GM21825 (cell line): ENCODE results near the gene ADAD2.

ENCODE experiments used
- ATAC-seq: cut with Tn5 transposase; IDR thresholded peaks from one replicate; pipeline ENCODE4 v1.9.1; 2021; ENCODE audit warnings: mild to moderate bottlenecking, moderate library complexity; ENCODE audit not compliant: unreplicated experiment

The ADAD2 gene

GRCh38 chr16:84220851-84221250 lies 29.9 kb downstream of the ADAD2 start:
- no peak for ATAC-seq

DNA sequence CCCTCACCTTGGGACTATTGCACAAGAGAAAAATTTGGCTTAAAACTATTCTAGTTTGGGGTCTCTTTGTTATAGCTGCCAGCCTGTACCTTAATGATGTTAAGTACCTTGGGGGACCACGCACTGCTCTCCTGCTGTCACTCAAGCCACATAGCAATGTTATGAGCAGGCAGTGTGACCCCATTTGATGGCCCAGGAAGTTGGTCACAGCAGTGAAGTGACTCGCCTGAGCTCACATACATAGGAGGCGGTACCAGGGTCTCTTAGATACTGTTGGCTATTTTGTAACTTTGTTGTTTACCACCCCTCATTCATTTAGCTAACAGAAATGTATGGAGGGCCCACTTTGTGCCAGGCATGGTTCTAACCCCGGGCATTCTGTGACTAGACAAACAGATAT lies 32.5 kb downstream of the ADAD2 start:
- no peak for ATAC-seq

DNA sequence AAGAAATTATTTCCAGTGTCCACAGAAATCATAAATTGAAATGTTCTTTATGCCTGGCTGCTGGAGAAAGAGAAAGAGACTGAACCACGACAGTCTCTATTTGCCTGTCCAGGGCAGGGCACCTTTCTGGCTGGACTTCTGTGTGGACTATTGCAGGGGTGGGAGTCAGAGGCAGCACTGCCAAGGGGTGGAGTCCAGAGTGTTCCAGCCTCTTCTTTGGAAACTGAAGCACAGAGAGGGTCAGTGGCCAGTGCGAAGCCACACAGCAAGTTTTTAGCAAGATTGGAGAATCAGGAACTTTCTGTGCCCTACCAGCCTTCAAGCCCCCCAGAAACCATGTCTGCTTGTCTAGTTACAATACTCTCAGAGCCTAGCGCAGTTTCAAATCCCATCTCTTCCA lies 33.6 kb downstream of the ADAD2 start:
- no peak for ATAC-seq

- no peak for ATAC-seq
Observed at GRCh38 chr16:84225126-84225525, 34.2 kb downstream of the ADAD2 start.

DNA sequence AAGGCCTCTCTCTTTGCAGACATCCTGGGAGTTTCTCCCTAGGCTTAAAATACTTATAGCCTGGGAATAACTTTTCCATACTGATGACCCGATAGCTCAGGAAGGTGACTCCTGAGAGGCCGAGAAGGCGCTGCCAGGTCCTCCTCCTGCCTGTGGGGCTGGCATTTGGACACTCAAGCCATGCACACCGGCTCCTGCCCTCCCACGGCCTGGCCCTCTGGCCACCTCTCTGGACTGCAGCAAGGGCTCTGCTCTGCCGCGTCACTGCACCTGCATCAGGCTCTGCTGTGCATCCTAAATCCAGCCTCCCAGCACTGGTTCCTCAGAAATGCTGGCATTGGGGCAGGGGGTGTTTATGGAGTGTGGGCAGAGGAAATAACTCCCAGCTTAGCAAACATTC lies 34.6 kb downstream of the ADAD2 start:
- no peak for ATAC-seq

DNA sequence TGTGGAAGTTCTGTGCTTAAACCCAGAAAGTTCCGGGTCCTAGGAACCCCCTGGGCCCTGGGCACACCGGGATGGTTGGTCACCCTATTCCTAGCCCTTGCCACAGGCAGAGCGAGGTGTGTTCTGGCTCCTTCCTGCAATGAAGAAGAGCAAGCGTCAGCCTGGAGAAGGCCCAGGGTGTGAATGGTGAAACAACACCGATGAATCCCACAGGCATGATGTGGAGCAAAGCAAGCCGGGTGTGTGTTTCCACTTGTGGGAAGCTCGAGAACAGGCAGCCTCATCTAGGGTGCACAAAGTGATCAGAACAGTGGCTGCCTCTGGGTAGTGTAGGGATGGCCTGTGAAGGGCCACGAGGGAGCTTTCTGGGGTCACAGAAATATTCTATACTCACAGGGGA lies 35.1 kb downstream of the ADAD2 start:
- no peak for ATAC-seq

DNA sequence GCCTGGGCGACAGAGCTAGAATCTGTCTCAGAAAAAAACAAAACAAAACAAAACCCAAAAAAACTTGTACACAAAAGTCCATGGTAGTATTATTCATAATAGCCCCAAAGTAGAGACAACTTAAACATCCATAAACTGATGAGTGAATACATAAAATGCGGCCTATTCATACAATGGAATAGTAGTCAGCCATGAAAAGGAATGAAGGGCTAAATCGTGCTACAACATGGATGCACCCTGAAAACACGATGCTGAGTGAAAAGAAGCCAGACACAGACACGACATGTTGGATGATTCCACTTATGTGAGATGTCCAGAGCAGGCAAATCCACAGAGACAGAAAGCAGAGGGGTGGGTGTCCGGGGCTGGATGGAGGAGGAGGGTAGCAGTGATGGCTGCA lies 36.6 kb downstream of the ADAD2 start:
- ATAC-seq, result no peak

DNA sequence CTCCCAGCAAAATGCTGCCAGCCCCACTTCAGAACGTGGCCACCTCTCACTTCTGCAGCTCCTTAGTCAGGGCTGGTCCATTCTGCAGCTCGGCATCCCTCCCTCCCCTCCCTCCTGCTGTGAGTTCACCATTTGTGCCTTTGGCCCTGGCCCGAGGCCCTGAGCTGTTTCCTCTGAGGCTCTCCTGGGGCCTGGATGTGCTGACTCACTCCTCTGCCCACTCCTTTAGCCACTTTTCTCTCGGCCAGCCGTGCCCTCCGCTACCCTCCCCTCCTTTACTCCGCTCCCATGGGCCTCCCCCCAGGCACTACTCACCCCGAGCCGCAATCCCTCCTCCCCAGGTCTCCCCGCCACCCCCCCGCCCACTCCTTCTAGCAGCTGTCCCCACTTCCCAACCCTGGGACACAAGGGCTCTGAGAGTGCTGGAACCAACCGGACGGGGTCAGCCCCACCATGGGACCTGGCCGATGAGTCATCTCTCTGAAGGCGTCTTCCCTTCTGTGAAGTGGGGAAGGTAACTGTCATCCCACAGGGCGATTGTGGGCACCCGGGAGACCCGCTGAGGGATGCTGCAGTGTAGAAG lies 37.4 kb downstream of the ADAD2 start:
- ATAC-seq, result no peak

- no peak for ATAC-seq
Observed at GRCh38 chr16:84229471-84229870, 38.5 kb downstream of the ADAD2 start.

DNA sequence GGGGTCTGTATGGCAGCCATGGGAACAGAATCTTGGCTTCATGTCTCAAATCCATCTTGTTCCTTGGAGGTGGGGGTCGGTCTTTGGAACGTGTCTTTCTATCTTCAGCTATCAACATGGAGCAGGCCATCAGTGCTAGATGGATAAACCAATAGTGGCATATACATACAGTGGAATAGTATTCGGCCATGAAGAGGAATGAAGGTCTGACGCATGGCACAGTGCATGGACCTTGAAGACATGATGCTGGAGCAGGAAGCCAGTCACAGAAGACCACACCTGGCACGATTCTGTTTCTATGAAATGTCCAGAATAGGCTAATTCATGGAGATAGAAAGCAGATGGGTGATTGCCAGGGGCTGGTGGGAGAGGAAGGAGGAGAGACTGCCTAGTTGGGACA lies 41.1 kb downstream of the ADAD2 start:
- no peak for ATAC-seq

- no peak for ATAC-seq
Observed at GRCh38 chr16:84232969-84233368, 42.0 kb downstream of the ADAD2 start.

GRCh38 chr16:84233748-84234147 lies 42.8 kb downstream of the ADAD2 start:
- no peak for ATAC-seq

- no peak for ATAC-seq
Observed at GRCh38 chr16:84234321-84235241, 43.6 kb downstream of the ADAD2 start.

DNA sequence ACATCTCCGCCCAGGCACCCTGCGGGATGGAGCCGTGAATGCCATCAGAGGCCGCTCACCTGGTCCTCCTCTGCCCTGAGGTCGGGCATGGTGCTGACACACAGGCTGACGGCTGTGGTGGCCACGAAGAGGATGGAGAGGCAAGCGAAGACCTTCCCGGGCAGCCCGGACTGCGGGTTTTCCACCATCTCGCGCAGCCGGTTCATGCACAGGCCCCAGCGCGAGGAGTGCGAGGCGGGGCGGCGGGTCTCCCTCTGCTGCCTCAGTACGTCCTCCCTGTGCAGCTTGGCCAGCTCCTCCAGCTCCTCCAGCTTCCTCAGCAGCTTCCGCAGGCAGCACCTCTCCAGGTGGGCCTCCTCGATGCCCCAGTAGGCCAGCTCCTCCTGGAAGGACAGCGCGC lies 45.7 kb downstream of the ADAD2 start:
- no peak for ATAC-seq

GRCh38 chr16:84237994-84238750 lies 47.2 kb downstream of the ADAD2 start:
- no peak for ATAC-seq

- no peak for ATAC-seq
Observed at GRCh38 chr16:84239141-84239769, 48.3 kb downstream of the ADAD2 start.

DNA sequence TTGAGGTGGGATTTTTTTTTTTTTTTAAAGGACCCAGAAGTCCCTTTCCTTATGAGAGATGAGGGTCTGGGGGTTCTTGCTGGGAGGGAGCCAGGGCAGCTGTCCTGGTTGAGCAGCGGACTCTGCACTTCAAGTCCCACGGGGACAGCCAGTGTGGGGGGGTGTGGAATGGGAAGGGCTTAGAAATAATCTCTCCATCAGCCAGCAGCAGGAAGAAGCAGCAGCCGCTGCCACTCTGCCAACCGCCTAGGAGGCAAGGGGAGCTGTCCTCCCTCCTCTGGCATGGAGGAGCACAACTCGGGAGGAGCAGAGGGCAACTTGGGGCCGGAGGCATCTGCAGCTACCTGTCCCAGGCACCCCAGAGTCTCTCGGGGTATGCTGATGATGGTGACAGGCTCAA lies 49.0 kb downstream of the ADAD2 start, which contains the start of gene KCNG4:
TSS of gene KCNG4 (minus strand) at position 104 of the 400 bp plus-strand sequence. CDS start 2,527 bp downstream, outside the sequence.
- ATAC-seq, result no peak

- ATAC-seq, result no peak
Observed at GRCh38 chr16:84240455-84240854, 49.5 kb downstream of the ADAD2 start.

- no peak for ATAC-seq
Observed at GRCh38 chr16:84241778-84242177, 50.8 kb downstream of the ADAD2 start.

DNA sequence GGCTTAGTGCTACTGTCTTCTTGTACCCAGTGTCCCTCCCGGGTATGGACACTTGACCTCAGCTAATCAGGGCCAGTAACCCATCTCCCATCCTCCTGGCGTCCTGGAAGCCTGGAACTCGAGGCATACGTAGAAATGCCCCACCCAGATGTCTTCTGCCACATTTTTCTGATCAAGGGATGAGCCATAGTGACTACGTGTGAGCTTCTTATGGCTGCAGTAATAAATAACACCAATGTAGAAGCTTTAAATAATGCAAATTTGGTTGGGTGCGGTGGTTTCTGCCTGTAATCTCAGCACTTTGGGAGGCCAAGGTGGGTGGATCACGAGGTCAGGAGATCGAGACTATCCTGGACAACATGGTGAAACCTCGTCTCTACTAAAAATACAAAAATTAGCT lies 51.9 kb downstream of the ADAD2 start:
- ATAC-seq, result no peak

- ATAC-seq, result no peak
Observed at GRCh38 chr16:84243732-84244131, 52.8 kb downstream of the ADAD2 start.
